Aorta (tissue), 5 donors: ENCODE results near the gene ATP9B. TPM values are rescaled to one million over a fixed set of nuclear protein-coding genes. Genes with fewer than 3 reads are reported as not detected.

Experiments used
- ATAC-seq: fragments of 200-7000 bp; cut with Tn5 transposase; one replicate; pipeline ENCODE4 v1.9.1; 2022; ENCODE audit warnings: moderate library complexity; ENCODE audit not compliant: low FRiP score
- DNase-seq, 2 donors: peaks; one replicate each; pipeline ENCODE4 v3.0.0-alpha.2; 2020
- H3K27ac ChIP-seq, 2 donors: one replicate each; pipeline ENCODE4 v1.5.1; 2013; ENCODE audit warnings: low read length in 2 of 2, mild to moderate bottlenecking in 2 of 2, moderate library complexity in 2 of 2, control low read depth in 1 of 2, inconsistent platforms in 1 of 2, low read depth in 1 of 2
- H3K27me3 ChIP-seq, 2 donors: one replicate each; pipeline ENCODE4 v1.6.1; 2013; ENCODE audit warnings: control low read depth in 1 of 2, low read length in 1 of 2, mild to moderate bottlenecking in 1 of 2, moderate library complexity in 1 of 2; ENCODE audit not compliant: insufficient read depth in 2 of 2, control insufficient read depth in 1 of 2
- H3K36me3 ChIP-seq, 2 donors: one replicate each; pipeline ENCODE4 v1.6.1; 2013; ENCODE audit warnings: control low read depth in 1 of 2, low read length in 1 of 2, mild to moderate bottlenecking in 1 of 2; ENCODE audit not compliant: insufficient read depth in 2 of 2, control insufficient read depth in 1 of 2
- H3K4me1 ChIP-seq, 2 donors: one replicate each; pipeline ENCODE4 v1.6.1; 2013; ENCODE audit warnings: low read length in 2 of 2, control low read depth in 1 of 2, mild to moderate bottlenecking in 1 of 2, moderate library complexity in 1 of 2; ENCODE audit not compliant: insufficient read depth in 2 of 2, control insufficient read depth in 1 of 2
- H3K4me3 ChIP-seq, 2 donors: one replicate each; pipeline ENCODE4 v1.5.1; 2013; ENCODE audit warnings: low read length in 2 of 2, control low read depth in 1 of 2, mild to moderate bottlenecking in 1 of 2
- H3K9me3 ChIP-seq: one replicate; pipeline ENCODE4 v1.6.1; 2013; ENCODE audit warnings: mild to moderate bottlenecking, low read length; ENCODE audit not compliant: control insufficient read depth
- WGBS, 2 donors: extraction: QIAGEN DNeasy Blood & Tissue Kit; methylation state at CpG; one replicate each; pipeline ENCODE4 v1.1.7; 2013; 5-methylcytosine and 5-hydroxymethylcytosine counted together
- intact Hi-C, 2 donors: fragments of 100-400 bp; cut with DNase I; formaldehyde crosslinking; loops; one replicate each; pipeline versions ENCODE4 v1.14.2 to v1.15.0; 2022
- polyA plus RNA-seq, 2 donors: library from polyadenylated mRNA; stranded (reverse); fragments of 200-250 nt; gene quantifications; one replicate each; pipeline ENCODE4 v1.2.3, GENCODE V29; 2013
- total RNA-seq, 2 donors: library from RNA; stranded (reverse); fragmentation: NEBNext Ultra II Directional; extraction: Animal tissue kit (Norgen Biotek cat#: 25700); gene quantifications; one replicate each; pipeline ENCODE4 v1.2.1, GENCODE V29; 2021
- donor health status: healthy with polysubstance abuse.
- donor health status: Bipolar disorder and iron deficiency.
- donor health status: DM: no; HTN: no; CAD: no.
- donor health status: DM: no; HTN: no; CAD: no.
- donor health status: DM: yes; HTN: yes; CAD: no.

ATP9B gene
- total and polyA plus RNA-seq, 4 donors: 2.3 to 55.3 (median 30.5) TPM

GRCh38 chr18:79108549-79109215 lies 39.5 kb downstream of the ATP9B start:
- no peak for DNase-seq
- Histone ChIP-seq H3K36me3 (no peaks in the 10 kb centered on the region), H3K9me3 (no peaks in the 10 kb centered on the region), H3K4me1 (peaks cover 0 to 5% of the 10 kb centered on the region in 2 donors), H3K27me3 (no peaks in the 10 kb centered on the region), H3K27ac (no peak overlapping the region), H3K4me3 (no peak overlapping the region)
- WGBS, 2 donors: 69 to 78% methylated on average over 7 of the region's 7 CpGs
- intact Hi-C loops: no loop called here
- no peak for ATAC-seq

GRCh38 chr18:79111483-79111882 lies 42.3 kb downstream of the ATP9B start:
- Histone ChIP-seq H3K4me3 (no peak overlapping the region), H3K36me3 (no peaks in the 10 kb centered on the region), H3K27ac (no peak overlapping the region), H3K27me3 (no peaks in the 10 kb centered on the region), H3K9me3 (no peaks in the 10 kb centered on the region), H3K4me1 (peaks cover 0 to 5% of the 10 kb centered on the region in 2 donors)
- DNase-seq (no peak), ATAC-seq (no peak)
- WGBS, 2 donors: 84 to 85% methylated on average over 5 of the region's 5 CpGs
- intact Hi-C loops: no loop called here

GRCh38 chr18:79117385-79117784 lies 48.2 kb downstream of the ATP9B start:
- no peaks in the 10 kb centered on the region for H3K27me3 ChIP-seq
- ATAC-seq (no peak), DNase-seq (no peak)
- no peak overlapping the region for H3K27ac ChIP-seq
- H3K9me3 ChIP-seq: no peaks in the 10 kb centered on the region
- H3K4me3 ChIP-seq: no peak overlapping the region
- WGBS, 2 donors: 72 to 75% methylated on average over 3 of the region's 3 CpGs
- intact Hi-C loops: no loop called here
- no peaks in the 10 kb centered on the region for H3K36me3 ChIP-seq
- no peaks in the 10 kb centered on the region for H3K4me1 ChIP-seq

GRCh38 chr18:79117788-79118187 lies 48.6 kb downstream of the ATP9B start:
- no peaks in the 10 kb centered on the region for H3K9me3 ChIP-seq
- no peaks in the 10 kb centered on the region for H3K27me3 ChIP-seq
- no peak for DNase-seq
- H3K27ac ChIP-seq: no peak overlapping the region
- intact Hi-C loops: no loop called here
- H3K36me3 ChIP-seq: no peaks in the 10 kb centered on the region
- no peak for ATAC-seq
- WGBS, 2 donors: 53 to 54% methylated on average over 1 of the region's 1 CpG
- no peaks in the 10 kb centered on the region for H3K4me1 ChIP-seq
- H3K4me3 ChIP-seq: no peak overlapping the region

GRCh38 chr18:79118797-79119196 lies 49.6 kb downstream of the ATP9B start:
- intact Hi-C loops: no loop called here
- H3K4me3 ChIP-seq: no peak overlapping the region
- 96 to 97% methylated on average over 5 of the region's 5 CpGs for WGBS, 2 donors
- no peak overlapping the region for H3K27ac ChIP-seq
- DNase-seq (no peak), ATAC-seq (no peak)
- H3K4me1 ChIP-seq: no peaks in the 10 kb centered on the region
- H3K27me3 ChIP-seq: no peaks in the 10 kb centered on the region
- no peaks in the 10 kb centered on the region for H3K9me3 ChIP-seq
- H3K36me3 ChIP-seq: no peaks in the 10 kb centered on the region

- Histone ChIP-seq H3K36me3 (no peaks in the 10 kb centered on the region), H3K9me3 (no peaks in the 10 kb centered on the region), H3K4me3 (no peak overlapping the region), H3K27me3 (no peaks in the 10 kb centered on the region), H3K27ac (no peak overlapping the region), H3K4me1 (no peaks in the 10 kb centered on the region)
- 47 to 52% methylated on average over 2 of the region's 2 CpGs for WGBS, 2 donors
- intact Hi-C loops: no loop called here
- ATAC-seq (no peak), DNase-seq (no peak)
Observed at GRCh38 chr18:79121746-79122474, 52.7 kb downstream of the ATP9B start.

- no peak overlapping the region for H3K4me3 ChIP-seq
- WGBS, 2 donors: 66 to 83% methylated on average over 2 of the region's 2 CpGs
- no peaks in the 10 kb centered on the region for H3K9me3 ChIP-seq
- no peaks in the 10 kb centered on the region for H3K27me3 ChIP-seq
- H3K36me3 ChIP-seq: peaks cover 0 to 2% of the 10 kb centered on the region in 2 donors
- H3K4me1 ChIP-seq: no peaks in the 10 kb centered on the region
- DNase-seq (no peak), ATAC-seq (no peak)
- H3K27ac ChIP-seq: no peak overlapping the region
- intact Hi-C loops: no loop called here
Observed at GRCh38 chr18:79123948-79124347, 54.8 kb downstream of the ATP9B start.

GRCh38 chr18:79129120-79129519 lies 59.9 kb downstream of the ATP9B start:
- Histone ChIP-seq H3K27ac (no peak overlapping the region), H3K9me3 (no peaks in the 10 kb centered on the region), H3K4me3 (no peak overlapping the region), H3K4me1 (no peaks in the 10 kb centered on the region), H3K27me3 (no peaks in the 10 kb centered on the region), H3K36me3 (peaks cover 0 to 2% of the 10 kb centered on the region in 2 donors)
- WGBS, 2 donors: 74 to 89% methylated on average over 3 of the region's 3 CpGs
- ATAC-seq (no peak), DNase-seq (no peak)
- intact Hi-C loops: no loop called here

GRCh38 chr18:79133724-79134123 lies 64.5 kb downstream of the ATP9B start:
- Histone ChIP-seq H3K9me3 (no peaks in the 10 kb centered on the region), H3K4me3 (no peak overlapping the region), H3K36me3 (no peaks in the 10 kb centered on the region), H3K4me1 (no peaks in the 10 kb centered on the region), H3K27ac (no peak overlapping the region), H3K27me3 (no peaks in the 10 kb centered on the region)
- intact Hi-C loops: no loop called here
- 88 to 92% methylated on average over 6 of the region's 6 CpGs for WGBS, 2 donors
- no peak for ATAC-seq
- no peak for DNase-seq
